Gastroesophageal sphincter (tissue), 4 donors: ENCODE results near the gene SRRM4. TPM values are rescaled to one million over a fixed set of nuclear protein-coding genes. Genes with fewer than 3 reads are reported as not detected.

Source experiments
- ATAC-seq: fragments of 150-250 bp; one replicate; pipeline ENCODE4 v1.9.1; 2016; ENCODE audit warnings: mild to moderate bottlenecking, moderate library complexity
- H3K27ac ChIP-seq, 4 donors: fragments of 200-600 bp; sonication (generic) in 3 of 4; 1 replicate in 3 of 4; 2 replicates in 1 of 4; pipeline ENCODE4 v1.5.1; 2016 to 2019
- H3K27me3 ChIP-seq: fragments of 200-600 bp; sonication (generic); one replicate; pipeline ENCODE4 v1.5.1; 2019
- H3K36me3 ChIP-seq, 2 donors: fragments of 200-600 bp; sonication (generic); one replicate each; pipeline ENCODE4 v1.5.1; 2019; ENCODE audit warnings: control low read depth in 1 of 2
- H3K4me1 ChIP-seq, 3 donors: fragments of 200-600 bp; sonication (generic); 1 replicate in 2 of 3; 2 replicates in 1 of 3; pipeline ENCODE4 v1.5.1; 2016 to 2019; ENCODE audit warnings: control low read depth in 2 of 3
- H3K4me3 ChIP-seq, 2 donors: fragments of 200-600 bp; sonication (generic); one replicate each; pipeline ENCODE4 v1.5.1; 2019; ENCODE audit warnings: mild to moderate bottlenecking in 1 of 2, moderate library complexity in 1 of 2
- H3K9me3 ChIP-seq, 3 donors: fragments of 200-600 bp; sonication (generic); one replicate each; pipeline ENCODE4 v1.5.1; 2017 to 2019; ENCODE audit warnings: control low read depth in 2 of 3
- EP300 ChIP-seq: sonication (generic); formaldehyde crosslinking; IDR thresholded peaks from one replicate; pipeline ENCODE4 v1.6.1; 2017; ENCODE audit warnings: antibody characterized with exemption, mild to moderate bottlenecking
- POLR2A ChIP-seq, 2 donors: fragments of 450-650 bp; IDR thresholded peaks; one replicate each; pipeline ENCODE4 v1.6.1; 2017; ENCODE audit warnings: antibody characterized with exemption in 2 of 2, mild to moderate bottlenecking in 2 of 2, moderate library complexity in 1 of 2
- POLR2AphosphoS5 ChIP-seq: sonication (generic); formaldehyde crosslinking; IDR thresholded peaks from one replicate; pipeline ENCODE4 v1.6.1; 2017; ENCODE audit warnings: antibody characterized with exemption
- WGBS, 2 donors: methylation state at CpG; one replicate each; pipeline ENCODE4 v1.1.5; 2018; ENCODE audit warnings: low coverage in 1 of 2; 5-methylcytosine and 5-hydroxymethylcytosine counted together
- total RNA-seq, 4 donors: library from RNA; depleted of rRNA; stranded (reverse); fragments of >200 nt; gene quantifications; one replicate each; pipeline ENCODE4 v1.1.0, GENCODE V29; 2016
- TF ChIP-seq, protein P1 (sequence below), 4 experiments: fragments of 200-600 bp in 2 of 4; fragments of 450-650 bp in 2 of 4; sonication (generic) in 1 of 4; IDR thresholded peaks; one replicate each; pipeline ENCODE4 v1.5.1; 2017 to 2019; ENCODE audit warnings: antibody characterized with exemption in 4 of 4, mild to moderate bottlenecking in 2 of 4, moderate library complexity in 2 of 4

Gene SRRM4
- total RNA-seq, 4 donors from 2014 or later: 0.04 TPM; not detected in 3

DNA sequence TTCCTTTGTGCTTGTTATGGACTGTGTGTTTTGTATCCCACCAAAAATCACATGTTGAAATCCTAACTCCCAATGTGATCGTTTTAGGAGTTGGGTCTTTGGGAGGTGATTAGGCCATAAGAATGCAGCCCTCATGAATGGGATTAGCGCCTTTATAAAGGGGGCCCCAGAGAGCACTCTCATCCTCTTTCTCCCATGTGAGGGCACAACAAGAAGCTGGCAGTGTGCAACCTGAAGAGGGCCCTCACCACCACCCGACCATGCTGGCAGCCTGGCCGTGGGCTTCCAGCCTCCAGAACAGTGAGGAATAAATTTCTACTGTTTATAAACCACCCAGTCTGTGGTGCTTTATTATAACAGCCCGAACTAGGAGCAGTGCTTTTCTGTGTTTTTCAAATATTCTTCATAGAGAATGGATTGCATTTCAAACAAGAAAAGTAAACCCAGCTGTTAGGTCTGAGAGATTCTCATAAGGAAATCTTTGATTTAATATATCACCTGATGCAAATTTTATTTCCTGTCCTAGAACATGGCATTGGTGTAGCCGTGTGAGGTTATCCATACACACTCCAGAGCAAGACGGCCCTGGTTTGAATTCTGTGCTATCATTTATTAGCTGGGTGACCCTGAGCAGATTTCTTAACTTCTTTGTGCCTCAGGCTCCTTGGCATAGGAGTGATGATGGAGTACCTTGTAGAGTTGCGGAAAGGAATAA, 225.2 kb downstream of the SRRM4 start:
- WGBS, 2 donors: 44 to 52% methylated on average over 7 to 8 of the region's 8 CpGs
- TF ChIP-seq POLR2A (IDR thresholded peaks at IDR 0.05) (no peak), EP300 (no peak), POLR2AphosphoS5 (no peak)
- TF ChIP-seq, protein P1, sequence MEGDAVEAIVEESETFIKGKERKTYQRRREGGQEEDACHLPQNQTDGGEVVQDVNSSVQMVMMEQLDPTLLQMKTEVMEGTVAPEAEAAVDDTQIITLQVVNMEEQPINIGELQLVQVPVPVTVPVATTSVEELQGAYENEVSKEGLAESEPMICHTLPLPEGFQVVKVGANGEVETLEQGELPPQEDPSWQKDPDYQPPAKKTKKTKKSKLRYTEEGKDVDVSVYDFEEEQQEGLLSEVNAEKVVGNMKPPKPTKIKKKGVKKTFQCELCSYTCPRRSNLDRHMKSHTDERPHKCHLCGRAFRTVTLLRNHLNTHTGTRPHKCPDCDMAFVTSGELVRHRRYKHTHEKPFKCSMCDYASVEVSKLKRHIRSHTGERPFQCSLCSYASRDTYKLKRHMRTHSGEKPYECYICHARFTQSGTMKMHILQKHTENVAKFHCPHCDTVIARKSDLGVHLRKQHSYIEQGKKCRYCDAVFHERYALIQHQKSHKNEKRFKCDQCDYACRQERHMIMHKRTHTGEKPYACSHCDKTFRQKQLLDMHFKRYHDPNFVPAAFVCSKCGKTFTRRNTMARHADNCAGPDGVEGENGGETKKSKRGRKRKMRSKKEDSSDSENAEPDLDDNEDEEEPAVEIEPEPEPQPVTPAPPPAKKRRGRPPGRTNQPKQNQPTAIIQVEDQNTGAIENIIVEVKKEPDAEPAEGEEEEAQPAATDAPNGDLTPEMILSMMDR (IDR thresholded peaks at IDR 0.05): no peak
- Histone ChIP-seq H3K4me1 (peaks cover 0 to 74% (median 25%) of the 10 kb centered on the region in 3 donors), H3K4me3 (no peak overlapping the region), H3K27me3 (no peaks in the 10 kb centered on the region), H3K36me3 (no peaks in the 10 kb centered on the region), H3K27ac (peak overlapping the region; percentile 31 to 87 (median 78)), H3K9me3 (no peaks in the 10 kb centered on the region)
- no peak for ATAC-seq

GRCh38 chr12:119207063-119207560, 225.8 kb downstream of the SRRM4 start:
- Histone ChIP-seq H3K36me3 (no peaks in the 10 kb centered on the region), H3K9me3 (no peaks in the 10 kb centered on the region), H3K4me1 (peaks cover 0 to 71% (median 25%) of the 10 kb centered on the region in 3 donors), H3K27ac (peak overlapping the region; percentile 72 to 87 (median 78)), H3K4me3 (no peak overlapping the region), H3K27me3 (no peaks in the 10 kb centered on the region)
- ATAC-seq: no peak
- TF ChIP-seq, protein P1 (IDR thresholded peaks at IDR 0.05): no peak
- TF ChIP-seq EP300: no peak
- no peak for TF ChIP-seq POLR2A (IDR thresholded peaks at IDR 0.05)
- TF ChIP-seq POLR2AphosphoS5: no peak
- WGBS, 2 donors: 81 to 100% methylated on average over 1 to 2 of the region's 2 CpGs

DNA sequence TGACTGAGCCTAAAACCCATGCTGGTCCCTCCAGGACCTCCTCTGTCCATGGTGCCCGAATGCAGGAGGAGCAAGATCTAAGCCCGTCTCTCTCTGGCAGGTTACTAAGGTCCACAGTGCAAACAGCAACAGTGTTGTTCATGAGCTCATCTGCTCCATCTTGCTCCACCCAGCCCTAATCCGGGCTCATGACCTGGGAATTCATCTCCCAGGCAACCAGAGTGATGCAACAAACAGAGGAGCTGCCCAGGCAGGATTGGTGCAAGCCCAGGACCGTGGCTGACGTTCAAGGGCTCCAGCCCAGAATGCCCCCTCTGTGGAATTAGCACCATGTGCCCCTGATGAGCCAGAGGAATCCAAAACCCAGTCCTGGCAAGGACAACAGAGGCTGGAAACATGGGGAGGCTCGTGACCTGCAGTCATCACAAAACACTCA, 227.3 kb downstream of the SRRM4 start:
- Histone ChIP-seq H3K36me3 (no peaks in the 10 kb centered on the region), H3K9me3 (no peaks in the 10 kb centered on the region), H3K27me3 (no peaks in the 10 kb centered on the region), H3K4me1 (peaks cover 0 to 56% (median 16%) of the 10 kb centered on the region in 3 donors), H3K27ac (peak overlapping the region in 3 of 4 donors; percentile 73 to 87 (median 82)), H3K4me3 (no peak overlapping the region)
- ATAC-seq: peak; percentile 94
- 6% methylated on average over 3 of the region's 6 CpGs; no CpG with 5 or more reads in 1 of the 2 donors for WGBS, 2 donors
- TF ChIP-seq POLR2A (IDR thresholded peaks at IDR 0.05): no peak
- TF ChIP-seq POLR2AphosphoS5: peak; percentile 87
- TF ChIP-seq EP300: peak; percentile 35

GRCh38 chr12:119211884-119212283, 230.5 kb downstream of the SRRM4 start:
- Histone ChIP-seq H3K27ac (peak overlapping the region in 1 of 4 donors; percentile 34), H3K9me3 (no peaks in the 10 kb centered on the region), H3K36me3 (no peaks in the 10 kb centered on the region), H3K4me1 (peaks cover 0 to 25% (median 11%) of the 10 kb centered on the region in 3 donors), H3K27me3 (no peaks in the 10 kb centered on the region), H3K4me3 (no peak overlapping the region)
- WGBS, 2 donors: 44 to 84% methylated on average over 5 of the region's 13 CpGs
- ATAC-seq: no peak
- no peak for TF ChIP-seq EP300
- TF ChIP-seq POLR2A (IDR thresholded peaks at IDR 0.05): no peak
- no peak for TF ChIP-seq POLR2AphosphoS5
- TF ChIP-seq, protein P1 (IDR thresholded peaks at IDR 0.05): no peak

Other genes starting within 250 kb of the SRRM4 start
- 100 to 1,000 TPM; 389 to 508 (median 448) TPM for gene HSPB8, start 197.4 kb downstream of the SRRM4 start, total RNA-seq